Astrocyte of the cerebellum (primary cell): ENCODE data around the gene KRTAP1-5.

ENCODE experiments used
- DNase-seq: peaks from one replicate; pipeline ENCODE4 v3.0.0-alpha.2; 2011; ENCODE audit warnings: low read depth
- H3K4me3 ChIP-seq: 2 replicates; pipeline ENCODE4 v1.5.1; 2011; ENCODE audit warnings: mild to moderate bottlenecking, low read depth, low read length, moderate library complexity
- in situ Hi-C: cut with HindIII; loops from 2 replicates; pipeline ENCODE4 v1.10.0; 2017; ENCODE audit warnings: low sequenced_read_pairs
- TF ChIP-seq, protein P1 (sequence below): IDR thresholded peaks from 2 replicates; pipeline ENCODE4 v1.5.1; 2012; ENCODE audit warnings: low read length, low read depth, moderate library complexity, mild to moderate bottlenecking; ENCODE audit errors: missing control alignments

The KRTAP1-5 gene

DNA sequence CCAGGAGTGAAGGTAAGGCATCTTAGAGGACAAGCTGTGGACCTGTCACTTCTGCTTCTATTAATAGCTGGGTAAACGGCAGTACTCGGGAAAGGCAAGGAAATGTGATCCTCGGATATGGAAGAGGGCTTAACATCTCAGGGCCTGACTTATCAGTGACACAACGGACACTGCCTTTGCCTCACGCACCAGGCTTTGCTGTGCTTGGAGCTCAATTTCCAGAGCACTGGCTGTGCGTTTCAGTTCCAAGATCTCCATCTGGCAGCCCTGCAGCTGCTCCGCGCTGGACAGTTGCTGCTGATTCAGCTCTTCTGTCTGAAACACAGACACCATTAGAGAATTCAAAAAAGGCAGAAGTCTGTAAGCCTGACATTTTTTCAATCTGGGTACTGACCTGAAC lies 46.4 kb downstream of the KRTAP1-5 start:
- no peak overlapping the region for H3K4me3 ChIP-seq
- TF ChIP-seq, protein P1, sequence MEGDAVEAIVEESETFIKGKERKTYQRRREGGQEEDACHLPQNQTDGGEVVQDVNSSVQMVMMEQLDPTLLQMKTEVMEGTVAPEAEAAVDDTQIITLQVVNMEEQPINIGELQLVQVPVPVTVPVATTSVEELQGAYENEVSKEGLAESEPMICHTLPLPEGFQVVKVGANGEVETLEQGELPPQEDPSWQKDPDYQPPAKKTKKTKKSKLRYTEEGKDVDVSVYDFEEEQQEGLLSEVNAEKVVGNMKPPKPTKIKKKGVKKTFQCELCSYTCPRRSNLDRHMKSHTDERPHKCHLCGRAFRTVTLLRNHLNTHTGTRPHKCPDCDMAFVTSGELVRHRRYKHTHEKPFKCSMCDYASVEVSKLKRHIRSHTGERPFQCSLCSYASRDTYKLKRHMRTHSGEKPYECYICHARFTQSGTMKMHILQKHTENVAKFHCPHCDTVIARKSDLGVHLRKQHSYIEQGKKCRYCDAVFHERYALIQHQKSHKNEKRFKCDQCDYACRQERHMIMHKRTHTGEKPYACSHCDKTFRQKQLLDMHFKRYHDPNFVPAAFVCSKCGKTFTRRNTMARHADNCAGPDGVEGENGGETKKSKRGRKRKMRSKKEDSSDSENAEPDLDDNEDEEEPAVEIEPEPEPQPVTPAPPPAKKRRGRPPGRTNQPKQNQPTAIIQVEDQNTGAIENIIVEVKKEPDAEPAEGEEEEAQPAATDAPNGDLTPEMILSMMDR: no peak
- peak; percentile 12 for DNase-seq
- in situ Hi-C loops: no loop called here

DNA sequence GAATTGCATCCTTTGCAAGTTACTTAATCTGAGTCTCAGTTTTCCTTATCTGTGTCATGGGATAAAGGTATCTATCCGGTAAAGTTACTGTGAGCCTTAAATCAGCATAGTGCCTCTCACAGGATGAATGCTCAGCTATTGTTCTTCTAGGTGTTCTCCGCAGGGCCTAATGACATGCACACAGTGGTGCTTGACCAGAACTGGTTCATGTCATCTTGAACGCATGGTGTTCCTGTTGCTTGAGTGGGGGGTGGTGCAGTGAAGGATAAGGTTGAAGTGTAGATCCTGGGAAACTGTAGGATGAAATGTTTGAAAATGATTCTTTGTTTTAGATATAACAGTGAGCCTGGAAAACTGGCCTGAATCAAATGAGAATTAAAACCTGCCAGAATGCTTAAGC lies 46.9 kb downstream of the KRTAP1-5 start:
- TF ChIP-seq, protein P1: no peak
- in situ Hi-C loops: no loop called here
- DNase-seq: no peak
- H3K4me3 ChIP-seq: no peak overlapping the region

DNA sequence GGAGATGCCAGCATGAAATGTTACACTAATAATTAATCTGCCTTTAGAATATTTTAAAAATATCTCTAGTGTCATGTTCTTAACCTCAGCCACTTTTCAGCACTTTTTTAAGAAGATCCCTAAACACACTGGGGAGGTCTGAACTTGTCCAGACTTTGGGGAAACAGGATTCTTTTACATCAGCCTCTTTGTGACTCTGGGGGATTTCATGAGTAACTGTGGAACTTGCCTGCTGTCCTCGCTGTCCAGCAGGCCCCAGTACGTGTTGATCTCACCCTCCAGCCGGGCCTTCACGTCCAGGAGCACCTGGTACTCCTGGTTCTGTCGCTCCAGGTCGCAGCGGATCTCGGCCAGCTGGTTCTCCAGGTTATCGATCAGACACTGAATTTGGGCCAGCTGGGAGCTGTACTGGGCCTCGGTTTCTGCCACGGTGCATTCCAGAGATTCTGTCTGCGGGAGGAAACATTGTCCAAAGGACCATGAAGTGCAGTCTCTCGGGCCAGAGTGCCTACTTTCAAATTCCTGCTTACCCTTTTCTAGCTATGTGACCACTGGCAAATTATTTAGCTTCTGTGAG lies 48.3 kb downstream of the KRTAP1-5 start:
- TF ChIP-seq, protein P1: no peak
- in situ Hi-C loops: no loop called here
- H3K4me3 ChIP-seq: no peak overlapping the region
- DNase-seq: no peak
